ENCODE measurements around the gene SKAP1.
A peak's percentile ranks its signal among the peaks of the same experiment; 100 is the strongest.
"Not testable (repeated sequence)": the region's sequence is repeated elsewhere in the genome, so short reads cannot be mapped to it uniquely, and the experiment has no call there.

Gene SKAP1

DNA sequence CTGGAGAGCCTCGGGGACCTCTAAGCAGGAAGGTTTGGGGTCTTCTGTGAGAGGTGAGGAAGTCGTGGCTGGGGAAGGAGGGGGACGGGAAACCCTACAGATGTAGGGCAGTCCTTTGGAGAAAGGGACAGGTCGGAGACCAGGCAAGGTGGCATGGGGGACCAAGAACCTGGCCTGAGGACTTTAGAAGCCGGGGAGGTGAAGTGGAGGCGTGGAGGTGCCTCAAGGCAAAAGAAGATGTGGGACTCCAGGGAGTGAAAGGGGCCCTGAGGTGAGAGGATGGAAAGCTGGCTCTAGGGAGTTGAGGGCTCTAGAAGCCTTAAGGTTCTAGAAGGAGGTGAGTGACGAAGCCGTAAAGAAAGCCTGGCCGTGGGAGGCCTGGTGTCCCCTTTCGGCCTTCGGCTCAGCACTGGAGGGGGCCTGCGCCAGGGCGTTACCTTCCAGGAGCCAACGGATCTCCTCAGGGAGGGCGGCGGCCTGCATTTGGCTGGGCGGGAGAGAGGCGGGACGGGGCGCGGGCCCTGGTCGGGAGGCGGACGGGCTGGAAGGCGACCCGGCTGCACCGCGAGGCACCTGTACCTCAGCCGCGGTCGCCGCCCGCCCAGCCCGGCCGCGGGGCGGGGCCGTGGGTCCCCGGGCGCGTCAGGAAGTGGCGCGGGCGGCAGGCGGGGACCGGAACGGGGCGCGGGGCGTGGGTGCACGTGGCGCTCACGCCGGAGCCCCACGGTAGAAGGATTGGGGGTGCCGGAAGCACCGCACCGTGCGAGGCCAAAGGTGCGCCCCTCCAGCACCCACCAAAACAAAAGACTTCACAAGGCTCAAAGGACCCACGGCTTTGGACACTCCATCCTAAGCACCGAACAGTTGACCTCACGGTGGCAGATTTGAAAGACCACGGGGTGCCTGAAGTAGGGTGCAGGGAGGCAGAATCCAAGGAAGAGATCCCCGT is at the start of gene SKAP1:
TSS of gene SKAP1 (minus strand) at position 577 of the 949 bp plus-strand sequence.
- peak; percentile 62 for DNase-seq

GRCh38 chr17:48479014-48479402 is 49.0 kb upstream of the SKAP1 start:
- no peak for DNase-seq

DNA sequence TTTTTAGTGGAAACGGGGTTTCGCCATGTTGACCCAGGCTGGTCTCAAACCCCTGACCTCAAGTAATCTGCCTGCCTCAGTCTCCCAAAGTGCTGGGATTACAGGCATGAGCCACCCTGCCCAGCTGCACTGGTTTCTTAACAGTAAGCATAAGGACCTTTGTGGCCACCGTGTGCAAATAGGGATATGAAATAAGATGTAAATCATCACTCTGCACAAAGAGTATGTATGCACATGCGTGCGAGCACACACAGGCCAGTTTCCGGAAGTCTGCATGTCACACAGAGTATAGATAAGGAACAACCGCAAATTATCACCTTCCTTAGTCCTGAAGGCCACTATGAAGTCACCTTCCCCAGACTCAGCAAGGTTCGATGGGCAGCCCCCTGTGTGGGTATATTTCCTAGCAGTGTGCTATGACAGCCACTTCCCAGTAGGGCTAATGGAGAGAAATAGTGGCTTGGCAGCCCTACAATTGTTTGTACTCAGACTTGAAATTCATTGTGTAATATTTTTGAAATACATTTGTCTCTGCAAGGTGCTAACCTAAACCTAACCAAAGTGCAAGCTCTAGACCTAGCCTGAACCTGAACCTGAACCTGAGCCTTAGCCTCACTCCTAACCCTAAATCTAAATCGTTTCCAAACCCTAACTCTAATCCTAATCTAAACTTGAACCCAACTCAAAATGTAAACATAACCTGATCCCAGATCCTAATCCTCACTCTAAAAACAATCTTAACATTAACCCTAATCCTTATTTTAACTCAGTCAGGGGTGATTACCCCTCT is 48.4 kb upstream of the SKAP1 start:
- peak; percentile 39 for DNase-seq

DNA sequence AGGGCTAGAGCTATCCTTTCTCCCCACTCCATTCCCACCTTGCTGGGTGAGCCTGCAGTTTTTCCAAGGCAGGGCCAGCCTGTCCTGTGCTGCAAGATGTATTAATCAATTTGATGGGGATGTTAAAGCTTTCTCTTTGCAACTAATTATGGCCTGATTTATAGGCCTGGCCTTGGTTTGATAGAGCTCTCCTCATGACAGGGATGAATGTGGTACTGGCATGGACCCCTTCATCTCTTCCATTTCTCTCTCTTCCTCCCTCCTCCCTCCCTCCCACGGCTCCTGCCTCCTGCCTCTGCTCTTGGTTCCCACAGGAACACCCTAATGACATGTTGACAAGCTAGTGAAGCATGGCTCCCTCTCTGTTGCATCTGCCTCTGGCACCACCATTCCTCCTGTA is 47.2 kb upstream of the SKAP1 start:
- DNase-seq, result no peak

- DNase-seq, result peak; percentile 17
Observed at GRCh38 chr17:48472411-48473281, 42.6 kb upstream of the SKAP1 start.

DNA sequence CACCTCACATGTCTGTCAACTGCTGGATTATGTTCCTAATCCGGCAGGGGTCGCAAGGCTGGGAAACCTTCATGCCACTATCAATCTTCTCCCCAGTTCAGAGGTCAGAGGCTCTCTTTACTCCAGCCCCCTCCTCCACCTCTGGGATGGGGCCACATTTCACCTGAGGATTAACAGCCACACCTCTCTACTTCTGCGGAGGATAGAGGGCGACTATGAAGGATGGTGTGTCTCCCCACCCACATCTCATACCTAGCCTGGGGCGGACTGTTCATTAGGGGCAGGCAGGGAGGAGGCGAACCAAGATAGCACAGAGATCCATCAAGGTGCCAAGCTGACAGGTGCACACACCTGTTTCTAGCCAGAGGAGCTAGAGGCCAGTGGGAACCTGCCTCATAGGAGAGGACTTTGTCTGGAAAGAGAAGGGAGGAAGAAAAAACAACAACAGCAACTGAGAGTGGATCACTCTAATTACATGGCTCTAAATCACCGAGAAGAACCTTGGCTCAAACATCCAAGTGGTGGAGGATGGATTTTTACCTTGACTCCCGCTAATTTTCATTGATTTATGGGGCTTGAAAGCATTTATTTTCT is 41.9 kb upstream of the SKAP1 start:
- no peak for DNase-seq

- no peak for DNase-seq
Observed at GRCh38 chr17:48470388-48471034, 40.5 kb upstream of the SKAP1 start.

GRCh38 chr17:48469227-48469626 is 39.2 kb upstream of the SKAP1 start:
- no peak for DNase-seq

- no peak for DNase-seq
Observed at GRCh38 chr17:48468299-48468698, 38.3 kb upstream of the SKAP1 start.

GRCh38 chr17:48465884-48466283 is 35.9 kb upstream of the SKAP1 start:
- DNase-seq, result no peak

DNA sequence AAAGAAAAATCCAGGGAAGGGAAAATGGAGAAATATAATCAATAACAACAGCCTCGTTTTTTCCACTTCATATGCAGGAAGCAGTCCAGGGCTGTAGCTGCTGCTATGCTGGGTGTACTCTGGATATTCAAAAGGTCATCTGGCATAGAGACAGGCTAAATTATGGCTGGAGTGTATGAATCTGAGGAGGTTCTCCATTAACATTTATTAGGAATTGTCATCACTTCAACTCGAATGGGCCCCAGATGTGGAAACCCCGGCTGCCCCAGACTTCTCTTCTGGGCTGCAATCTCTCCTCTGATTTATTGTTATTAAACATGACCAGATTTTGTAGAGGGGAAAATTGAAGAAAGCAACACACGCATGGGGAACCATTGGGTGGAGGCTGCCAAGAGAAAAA is 33.5 kb upstream of the SKAP1 start:
- DNase-seq, result no peak

DNA sequence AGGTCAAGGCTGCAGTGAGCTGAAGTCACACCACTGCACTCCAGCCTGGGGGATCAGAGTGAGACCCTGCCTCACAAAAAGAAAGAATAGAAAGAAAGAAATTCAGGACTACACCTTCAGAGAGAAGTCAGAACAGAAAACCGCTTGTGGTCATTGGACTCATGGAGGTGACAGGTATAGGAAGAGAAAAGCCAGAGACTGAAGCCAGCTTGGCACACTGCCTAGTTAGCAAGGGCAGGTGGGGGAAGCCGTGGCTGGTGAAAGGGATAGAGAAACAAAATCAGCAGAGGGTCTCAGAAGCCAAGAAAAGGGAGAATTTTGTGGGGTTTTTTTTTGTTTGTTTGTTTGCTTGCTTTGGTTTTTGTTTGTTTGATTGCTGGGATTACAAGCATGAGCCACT is 32.9 kb upstream of the SKAP1 start:
- no peak for DNase-seq

DNA sequence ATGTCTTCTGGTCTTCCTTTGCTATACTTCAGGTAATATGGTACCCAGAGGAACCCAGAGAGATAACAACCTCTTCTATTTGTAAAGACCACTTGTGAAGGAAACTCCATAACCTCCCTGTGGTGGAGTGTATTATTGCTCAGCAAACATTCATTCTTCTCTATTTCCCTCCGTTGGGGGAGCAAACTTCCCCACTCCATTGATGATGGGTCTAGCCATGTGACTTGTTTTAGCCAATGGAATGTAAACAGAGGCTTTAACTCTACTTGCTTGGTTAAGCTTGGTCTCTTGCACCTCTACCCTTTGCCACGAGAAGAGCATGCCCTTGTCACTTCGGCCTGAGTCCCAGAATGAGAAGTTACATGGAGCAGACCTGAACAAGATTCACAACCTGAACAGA is 30.0 kb upstream of the SKAP1 start:
- no peak for DNase-seq

GRCh38 chr17:48459070-48459844 is 29.2 kb upstream of the SKAP1 start:
- DNase-seq, result no peak

DNA sequence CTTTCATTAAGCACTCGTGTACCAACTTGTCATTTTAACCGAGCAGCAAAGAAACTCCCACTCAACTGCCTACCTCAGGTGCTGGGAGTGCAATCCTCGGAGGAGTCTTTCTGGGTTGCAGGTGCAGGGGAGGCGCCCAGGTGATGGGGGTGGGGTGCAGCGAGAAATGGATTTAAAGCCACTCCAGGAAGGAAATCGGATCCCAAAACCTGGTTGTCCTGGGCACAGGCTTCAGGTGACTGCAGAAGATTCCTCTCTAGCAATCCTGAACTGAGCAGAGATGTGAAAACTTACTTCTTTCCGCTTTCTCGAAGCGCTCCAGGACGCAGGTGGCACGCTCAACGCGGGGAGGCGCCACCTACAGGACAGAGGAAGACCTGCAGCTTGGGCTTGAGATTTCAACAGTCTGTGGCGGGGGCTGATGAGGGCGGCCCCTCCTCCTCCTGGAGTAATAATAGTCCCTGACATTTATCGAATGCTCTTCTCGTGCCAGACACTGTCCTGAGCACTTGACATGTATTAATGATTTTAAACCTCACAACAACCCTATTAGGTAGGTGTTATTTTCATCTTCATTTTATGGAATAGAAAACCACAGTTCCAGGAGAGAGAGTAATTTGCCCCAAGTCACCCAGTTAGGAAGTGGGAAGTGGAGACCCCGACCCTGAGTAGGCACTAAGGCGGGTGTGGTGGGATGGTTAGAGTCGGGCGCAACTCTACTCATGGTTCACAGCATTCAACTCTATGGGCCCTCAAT is 27.2 kb upstream of the SKAP1 start:
- peak; percentile 72 for DNase-seq

DNA sequence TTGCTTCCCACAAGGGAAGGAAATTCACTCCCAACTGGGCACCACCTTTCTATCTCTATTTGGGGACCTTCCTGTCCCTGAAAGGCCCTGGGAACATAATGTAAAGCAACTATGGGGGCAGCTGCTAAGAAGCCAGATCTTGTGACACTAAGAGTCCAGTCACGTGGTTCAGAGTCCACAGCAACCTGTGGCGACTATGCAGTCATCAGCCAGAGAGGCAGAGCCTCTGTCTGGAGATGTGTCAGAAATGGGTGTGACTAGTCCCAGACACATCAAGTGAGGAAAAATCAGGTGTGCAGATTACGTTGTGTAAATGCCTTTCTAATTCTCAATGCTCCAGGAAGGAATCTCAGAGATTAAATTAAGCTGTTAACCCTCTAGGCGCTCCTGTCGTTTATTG is 26.6 kb upstream of the SKAP1 start:
- no peak for DNase-seq

GRCh38 chr17:48455791-48456190 is 25.8 kb upstream of the SKAP1 start:
- DNase-seq, result no peak

- no peak for DNase-seq
Observed at GRCh38 chr17:48453447-48453846, 23.4 kb upstream of the SKAP1 start.

- DNase-seq, result no peak
Observed at GRCh38 chr17:48451489-48451888, 21.5 kb upstream of the SKAP1 start.

- DNase-seq, result not testable (repeated sequence)
Observed at GRCh38 chr17:48449335-48449734, 19.3 kb upstream of the SKAP1 start.
